Testis (tissue), 3 donors: ENCODE measurements around the gene KLHDC4. TPM values are rescaled to one million over a fixed set of nuclear protein-coding genes. Genes with fewer than 3 reads are reported as not detected.
A peak's percentile ranks its signal among the peaks of the same experiment; 100 is the strongest.

ENCODE experiments used
- DNase-seq: peaks from one replicate; pipeline ENCODE4 v3.0.0-alpha.2; 2019
- H3K27ac ChIP-seq, 2 donors: fragments of 200-600 bp; sonication (generic); one replicate each; pipeline ENCODE4 v1.5.1; 2019
- H3K27me3 ChIP-seq: fragments of 200-600 bp; sonication (generic); one replicate; pipeline ENCODE4 v1.5.1; 2019
- H3K36me3 ChIP-seq: fragments of 200-600 bp; sonication (generic); one replicate; pipeline ENCODE4 v1.5.1; 2017; ENCODE audit warnings: low read depth; ENCODE audit errors: missing control alignments
- H3K4me1 ChIP-seq: fragments of 200-600 bp; sonication (generic); one replicate; pipeline ENCODE4 v1.5.1; 2019
- H3K4me3 ChIP-seq, 2 donors: fragments of 200-600 bp; sonication (generic); one replicate each; pipeline ENCODE4 v1.5.1; 2017 to 2019
- H3K9me3 ChIP-seq: fragments of 200-600 bp; sonication (generic); one replicate; pipeline ENCODE4 v1.5.1; 2017
- CTCF ChIP-seq, 3 experiments: fragments of 450-650 bp in 2 of 3; fragments of 200-600 bp in 1 of 3; sonication (generic) in 1 of 3; IDR thresholded peaks; one replicate each; pipeline ENCODE4 v1.5.1; 2016 to 2019; ENCODE audit warnings: antibody characterized with exemption in 3 of 3, mild to moderate bottlenecking in 2 of 3, moderate library complexity in 1 of 3
- POLR2A ChIP-seq: fragments of 450-650 bp; IDR thresholded peaks from one replicate; pipeline ENCODE4 v1.6.1; 2017; ENCODE audit warnings: antibody characterized with exemption, mild to moderate bottlenecking, moderate library complexity
- WGBS, 2 donors: methylation state at CpG; one replicate each; pipeline ENCODE4 v1.1.5; 2018; 5-methylcytosine and 5-hydroxymethylcytosine counted together
- intact Hi-C: fragments of 100-400 bp; cut with DNase I; formaldehyde crosslinking; loops from one replicate; pipeline ENCODE4 v1.15.1; 2023; ENCODE audit warnings: low total_unique reads
- polyA plus RNA-seq: library from polyadenylated mRNA; stranded (reverse); fragments of 350-450 nt; fragmentation: Illumina TruSeq; extraction: RNeasy Lipid Tissue Mini Kit (QIAGEN cat#74804); gene quantifications from one replicate; pipeline ENCODE4 v1.2.3, GENCODE V29; 2014; ENCODE audit warnings: low read depth, low replicate concordance; ENCODE audit not compliant: insufficient read depth
- total RNA-seq, 2 donors: library from RNA; depleted of rRNA; stranded (reverse); fragments of >200 nt; gene quantifications; one replicate each; pipeline ENCODE4 v1.2.3, GENCODE V29; 2016

Gene KLHDC4
- total and polyA plus RNA-seq, 3 donors from 2014 or later: 60.6 to 130 (median 79.2) TPM

GRCh38 chr16:87688876-87689815 is 76.6 kb downstream of the KLHDC4 start:
- H3K4me3 ChIP-seq: peak overlapping the region in 1 of 2 donors; percentile 6
- peaks cover 5% of the 10 kb centered on the region for H3K4me1 ChIP-seq
- 66 to 87% methylated on average over 7 to 45 of the region's 45 CpGs for WGBS, 2 donors
- H3K27ac ChIP-seq: no peak overlapping the region
- H3K9me3 ChIP-seq: no peaks in the 10 kb centered on the region
- TF ChIP-seq POLR2A (no peak), CTCF (IDR thresholded peaks at IDR 0.05) (no peak)
- DNase-seq: no peak
- H3K27me3 ChIP-seq: no peaks in the 10 kb centered on the region
- H3K36me3 ChIP-seq: no peaks in the 10 kb centered on the region
- intact Hi-C loops: no loop called here

- Histone ChIP-seq H3K36me3 (no peaks in the 10 kb centered on the region), H3K4me3 (no peak overlapping the region), H3K27me3 (no peaks in the 10 kb centered on the region), H3K9me3 (no peaks in the 10 kb centered on the region), H3K27ac (no peak overlapping the region), H3K4me1 (peaks cover 5% of the 10 kb centered on the region)
- 80 to 94% methylated on average over 1 to 14 of the region's 14 CpGs for WGBS, 2 donors
- intact Hi-C loops: no loop called here
- DNase-seq: no peak
- TF ChIP-seq POLR2A: no peak
- TF ChIP-seq CTCF (IDR thresholded peaks at IDR 0.05): no peak
Observed at GRCh38 chr16:87687998-87688529, 77.7 kb downstream of the KLHDC4 start.

GRCh38 chr16:87687126-87687910 is 78.5 kb downstream of the KLHDC4 start:
- no peak overlapping the region for H3K4me3 ChIP-seq
- TF ChIP-seq CTCF (IDR thresholded peaks at IDR 0.05) (no peak), POLR2A (no peak)
- H3K36me3 ChIP-seq: no peaks in the 10 kb centered on the region
- 66 to 77% methylated on average over 12 to 31 of the region's 31 CpGs for WGBS, 2 donors
- H3K4me1 ChIP-seq: peaks cover 5% of the 10 kb centered on the region
- intact Hi-C loops: no loop called here
- H3K27me3 ChIP-seq: no peaks in the 10 kb centered on the region
- no peak overlapping the region for H3K27ac ChIP-seq
- peak; percentile 73 for DNase-seq
- no peaks in the 10 kb centered on the region for H3K9me3 ChIP-seq

GRCh38 chr16:87686697-87687096 is 79.1 kb downstream of the KLHDC4 start:
- Histone ChIP-seq H3K27ac (no peak overlapping the region), H3K27me3 (no peaks in the 10 kb centered on the region), H3K36me3 (no peaks in the 10 kb centered on the region), H3K9me3 (no peaks in the 10 kb centered on the region), H3K4me1 (peaks cover 5% of the 10 kb centered on the region), H3K4me3 (no peak overlapping the region)
- WGBS, 2 donors: 76 to 100% methylated on average over 3 to 13 of the region's 13 CpGs
- no peak for DNase-seq
- intact Hi-C loops: no loop called here
- TF ChIP-seq CTCF (IDR thresholded peaks at IDR 0.05): no peak
- TF ChIP-seq POLR2A: no peak
